Panc1 (cell line): ENCODE data around the gene NEURL1B.

ENCODE experiments used
- TF ChIP-seq, protein P1 (sequence below), 2 experiments: IDR thresholded peaks; 2 replicates each; pipeline ENCODE4 v1.6.1; 2011 to 2012; ENCODE audit warnings: low read depth in 2 of 2, control low read depth in 1 of 2, low read length in 1 of 2, mild to moderate bottlenecking in 1 of 2, moderate library complexity in 1 of 2; ENCODE audit not compliant: insufficient read depth in 1 of 2
- TF ChIP-seq, protein P2 (sequence below): fragments of 450-650 bp; IDR thresholded peaks from 2 replicates; pipeline ENCODE4 v1.5.1; 2017; ENCODE audit warnings: mild to moderate bottlenecking

DNA sequence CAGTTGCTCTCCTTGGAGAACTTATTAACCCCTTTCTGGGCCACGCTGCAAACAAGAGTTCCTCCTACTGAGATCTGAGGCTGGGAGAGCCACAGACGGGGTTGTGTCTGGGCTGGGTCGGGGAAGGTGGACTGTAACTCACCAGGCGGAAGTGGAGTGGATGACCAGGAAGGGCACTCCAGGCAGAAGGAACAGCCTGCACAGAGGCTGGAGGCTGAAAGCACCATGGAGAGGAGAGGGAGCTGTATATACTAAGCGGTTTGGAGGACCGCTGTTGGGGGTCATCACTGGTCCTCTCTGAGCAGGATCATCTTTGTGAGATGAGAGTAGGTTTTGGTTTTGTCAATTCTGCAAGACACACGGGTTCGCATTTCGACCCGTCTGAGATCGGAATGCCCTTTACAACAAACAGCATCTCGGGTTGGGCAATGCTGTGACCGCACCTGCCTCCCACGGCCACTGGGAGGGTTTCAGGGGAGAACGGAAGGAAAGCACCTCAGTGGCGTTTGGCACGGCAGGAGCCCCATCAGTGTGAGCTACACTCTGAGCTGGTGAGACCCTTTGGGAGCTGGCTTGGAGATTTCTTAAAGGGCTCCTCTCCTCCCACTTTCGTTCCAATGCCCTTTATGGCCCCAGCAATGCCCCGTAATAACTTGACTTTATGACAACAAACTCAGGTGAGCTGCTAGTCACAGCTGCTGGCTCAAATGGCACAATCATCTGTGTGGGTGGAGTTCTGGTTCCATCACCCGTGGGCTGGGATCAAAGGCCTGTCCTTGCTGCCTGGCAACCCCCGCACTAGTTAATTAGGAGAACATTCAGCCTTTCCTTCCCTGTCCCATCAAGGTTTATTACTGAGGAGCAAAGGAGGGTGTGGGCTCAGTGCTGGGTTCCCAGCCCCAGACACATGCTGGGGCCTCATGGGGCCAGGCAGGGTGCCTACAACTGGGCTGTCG lies 18.7 kb upstream of the NEURL1B start:
- TF ChIP-seq, protein P1, sequence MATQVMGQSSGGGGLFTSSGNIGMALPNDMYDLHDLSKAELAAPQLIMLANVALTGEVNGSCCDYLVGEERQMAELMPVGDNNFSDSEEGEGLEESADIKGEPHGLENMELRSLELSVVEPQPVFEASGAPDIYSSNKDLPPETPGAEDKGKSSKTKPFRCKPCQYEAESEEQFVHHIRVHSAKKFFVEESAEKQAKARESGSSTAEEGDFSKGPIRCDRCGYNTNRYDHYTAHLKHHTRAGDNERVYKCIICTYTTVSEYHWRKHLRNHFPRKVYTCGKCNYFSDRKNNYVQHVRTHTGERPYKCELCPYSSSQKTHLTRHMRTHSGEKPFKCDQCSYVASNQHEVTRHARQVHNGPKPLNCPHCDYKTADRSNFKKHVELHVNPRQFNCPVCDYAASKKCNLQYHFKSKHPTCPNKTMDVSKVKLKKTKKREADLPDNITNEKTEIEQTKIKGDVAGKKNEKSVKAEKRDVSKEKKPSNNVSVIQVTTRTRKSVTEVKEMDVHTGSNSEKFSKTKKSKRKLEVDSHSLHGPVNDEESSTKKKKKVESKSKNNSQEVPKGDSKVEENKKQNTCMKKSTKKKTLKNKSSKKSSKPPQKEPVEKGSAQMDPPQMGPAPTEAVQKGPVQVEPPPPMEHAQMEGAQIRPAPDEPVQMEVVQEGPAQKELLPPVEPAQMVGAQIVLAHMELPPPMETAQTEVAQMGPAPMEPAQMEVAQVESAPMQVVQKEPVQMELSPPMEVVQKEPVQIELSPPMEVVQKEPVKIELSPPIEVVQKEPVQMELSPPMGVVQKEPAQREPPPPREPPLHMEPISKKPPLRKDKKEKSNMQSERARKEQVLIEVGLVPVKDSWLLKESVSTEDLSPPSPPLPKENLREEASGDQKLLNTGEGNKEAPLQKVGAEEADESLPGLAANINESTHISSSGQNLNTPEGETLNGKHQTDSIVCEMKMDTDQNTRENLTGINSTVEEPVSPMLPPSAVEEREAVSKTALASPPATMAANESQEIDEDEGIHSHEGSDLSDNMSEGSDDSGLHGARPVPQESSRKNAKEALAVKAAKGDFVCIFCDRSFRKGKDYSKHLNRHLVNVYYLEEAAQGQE (IDR thresholded peaks at IDR 0.05; ENCODE audit: insufficient read depth in 1 of 2, low read depth in 2 of 2, low read length in 1 of 2), result no peak
- TF ChIP-seq, protein P2, sequence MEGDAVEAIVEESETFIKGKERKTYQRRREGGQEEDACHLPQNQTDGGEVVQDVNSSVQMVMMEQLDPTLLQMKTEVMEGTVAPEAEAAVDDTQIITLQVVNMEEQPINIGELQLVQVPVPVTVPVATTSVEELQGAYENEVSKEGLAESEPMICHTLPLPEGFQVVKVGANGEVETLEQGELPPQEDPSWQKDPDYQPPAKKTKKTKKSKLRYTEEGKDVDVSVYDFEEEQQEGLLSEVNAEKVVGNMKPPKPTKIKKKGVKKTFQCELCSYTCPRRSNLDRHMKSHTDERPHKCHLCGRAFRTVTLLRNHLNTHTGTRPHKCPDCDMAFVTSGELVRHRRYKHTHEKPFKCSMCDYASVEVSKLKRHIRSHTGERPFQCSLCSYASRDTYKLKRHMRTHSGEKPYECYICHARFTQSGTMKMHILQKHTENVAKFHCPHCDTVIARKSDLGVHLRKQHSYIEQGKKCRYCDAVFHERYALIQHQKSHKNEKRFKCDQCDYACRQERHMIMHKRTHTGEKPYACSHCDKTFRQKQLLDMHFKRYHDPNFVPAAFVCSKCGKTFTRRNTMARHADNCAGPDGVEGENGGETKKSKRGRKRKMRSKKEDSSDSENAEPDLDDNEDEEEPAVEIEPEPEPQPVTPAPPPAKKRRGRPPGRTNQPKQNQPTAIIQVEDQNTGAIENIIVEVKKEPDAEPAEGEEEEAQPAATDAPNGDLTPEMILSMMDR, result no peak
